Measurements from ENCODE around the gene ARV1. TPM values are rescaled to one million over a fixed set of nuclear protein-coding genes. Genes with fewer than 3 reads are reported as not detected.

The ARV1 gene
- total and polyA plus RNA-seq, 10 of the 15 experiments (the other 5 are each of a cell fraction or from before 2014, with no cell fraction given) = 23.2 to 55.1 (median 35.6) TPM

DNA sequence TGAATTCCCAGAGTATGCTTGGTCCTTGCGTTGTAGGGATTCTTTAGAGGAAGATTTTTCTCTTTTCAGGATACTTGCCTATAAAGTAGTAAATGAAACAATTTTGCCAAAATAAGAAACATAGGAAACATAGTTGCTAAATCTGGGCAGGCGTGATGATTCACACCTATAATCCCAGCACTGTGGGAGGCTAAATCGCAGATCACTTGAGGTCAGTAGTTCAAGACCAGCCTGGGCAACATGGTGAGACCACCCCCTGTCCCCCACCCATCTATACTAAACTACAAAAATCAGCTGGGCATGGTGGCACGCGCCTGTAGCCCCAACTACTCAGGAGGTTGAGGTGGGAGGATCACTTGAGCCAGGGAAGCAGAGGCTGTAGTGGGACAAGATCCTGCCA, 4.9 kb downstream of the ARV1 start:
- ATAC-seq = no peak
- no peak overlapping the region for H3K9ac ChIP-seq (ENCODE audit: control insufficient read depth, insufficient read depth, low read length)
- no peak for DNase-seq (ENCODE audit: low read depth, low spot score)
- ChIA-PET POLR2A (no interaction called here), RAD21 (ENCODE audit: unreplicated experiment) (no interaction called here), SMC1A (ENCODE audit: uncharacterized antibody, unreplicated experiment) (no interaction called here), CTCF (no interaction called here)
- no peak overlapping the region for H2AFZ ChIP-seq (ENCODE audit: control insufficient read depth, low read depth, low read length)
- 100% methylated on average over 5 of the region's 5 CpGs for WGBS (ENCODE audit: insufficient coverage, insufficient replicate concordance, low lambda C conversion rate, missing lambda C conversion rate)
- no peak overlapping the region for H3K4me2 ChIP-seq (ENCODE audit: control insufficient read depth, insufficient read depth)
- H3K4me1 ChIP-seq (ENCODE audit: control insufficient read depth, insufficient read depth, low read length) = peaks cover 7% of the 10 kb centered on the region; the same call in 1 of the 2 replicates
- in situ Hi-C loops (cut with MboI) = no loop called here
- H3K36me3 ChIP-seq (ENCODE audit: control insufficient read depth in 2 of 2, insufficient read depth in 2 of 2, low read length in 1 of 2) = no peaks in the 10 kb centered on the region
- BruUV-seq (replicated peaks) = no TSS peak
- no peaks in the 10 kb centered on the region for H4K20me1 ChIP-seq (ENCODE audit: control insufficient read depth, insufficient read depth)
- no peak overlapping the region for H3K4me3 ChIP-seq
- no peak overlapping the region for H3K27ac ChIP-seq (ENCODE audit: control insufficient read depth, insufficient read depth)
- H3K9me3 ChIP-seq (replicated peaks; ENCODE audit: control insufficient read depth, insufficient read depth, low read length) = no peaks in the 10 kb centered on the region
- no peaks in the 10 kb centered on the region for H3K27me3 ChIP-seq (replicated peaks in 1 of 2; ENCODE audit: control insufficient read depth in 2 of 2, insufficient read depth in 2 of 2, low read length in 1 of 2)
- H3K79me2 ChIP-seq (ENCODE audit: control insufficient read depth, insufficient read depth, low read length) = peaks cover 22% of the 10 kb centered on the region
- intact Hi-C loops (cut with micrococcal nuclease; ENCODE audit: unreplicated experiment) = no loop called here
- TF ChIP-seq CREM (IDR thresholded peaks at IDR 0.05; ENCODE audit: low read depth) (no peak), BACH1 (IDR thresholded peaks at IDR 0.05; ENCODE audit: borderline replicate concordance) (no peak), ATF7 (IDR thresholded peaks at IDR 0.05; ENCODE audit: low read depth) (no peak), SIX5 (IDR thresholded peaks at IDR 0.05; ENCODE audit: low read depth, low read length, severe bottlenecking) (no peak), PAX5 (IDR thresholded peaks at IDR 0.05; ENCODE audit: borderline replicate concordance, low read depth, low read length) (no peak), RFX5 (IDR thresholded peaks at IDR 0.05; ENCODE audit: low read depth, low read length) (no peak), ZNF24 (IDR thresholded peaks at IDR 0.05) (no peak), NR2F1 (conservative IDR thresholded peaks at IDR 0.05) (no peak), EP300 (IDR thresholded peaks at IDR 0.05; ENCODE audit: borderline replicate concordance in 1 of 2, control insufficient read depth in 1 of 2, low read depth in 2 of 2, low read length in 2 of 2) (no peak), NFXL1 (IDR thresholded peaks at IDR 0.05; ENCODE audit: borderline replicate concordance) (no peak), FOXM1 (IDR thresholded peaks at IDR 0.05; ENCODE audit: low read depth, low read length) (no peak), YBX1 (IDR thresholded peaks at IDR 0.05) (no peak), PRDM15 (CRISPR knock-in tag; IDR thresholded peaks at IDR 0.05) (no peak), PAX8 (IDR thresholded peaks at IDR 0.05) (no peak), ZNF622 (IDR thresholded peaks at IDR 0.05) (no peak), NFIC (IDR thresholded peaks at IDR 0.05; ENCODE audit: low read depth, low read length) (no peak), SREBF1 (IDR thresholded peaks at IDR 0.05; ENCODE audit: low read length) (no peak), BHLHE40 (IDR thresholded peaks at IDR 0.05; ENCODE audit: borderline replicate concordance in 1 of 2, low read depth in 2 of 2, low read length in 1 of 2) (no peak)
- TF ChIP-seq, protein P1, sequence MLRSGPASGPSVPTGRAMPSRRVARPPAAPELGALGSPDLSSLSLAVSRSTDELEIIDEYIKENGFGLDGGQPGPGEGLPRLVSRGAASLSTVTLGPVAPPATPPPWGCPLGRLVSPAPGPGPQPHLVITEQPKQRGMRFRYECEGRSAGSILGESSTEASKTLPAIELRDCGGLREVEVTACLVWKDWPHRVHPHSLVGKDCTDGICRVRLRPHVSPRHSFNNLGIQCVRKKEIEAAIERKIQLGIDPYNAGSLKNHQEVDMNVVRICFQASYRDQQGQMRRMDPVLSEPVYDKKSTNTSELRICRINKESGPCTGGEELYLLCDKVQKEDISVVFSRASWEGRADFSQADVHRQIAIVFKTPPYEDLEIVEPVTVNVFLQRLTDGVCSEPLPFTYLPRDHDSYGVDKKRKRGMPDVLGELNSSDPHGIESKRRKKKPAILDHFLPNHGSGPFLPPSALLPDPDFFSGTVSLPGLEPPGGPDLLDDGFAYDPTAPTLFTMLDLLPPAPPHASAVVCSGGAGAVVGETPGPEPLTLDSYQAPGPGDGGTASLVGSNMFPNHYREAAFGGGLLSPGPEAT (IDR thresholded peaks at IDR 0.05; ENCODE audit: low read depth) = no peak
- no peak for FAIRE-seq
